Activated naive CD4-positive, alpha-beta T cell treated with anti-CD3 and anti-CD28 coated beads, Interleukin-2, amount 50 U/mL, for 72 hours (primary cell): Measurements from ENCODE around the gene BRD4. TPM values are rescaled to one million over a fixed set of nuclear protein-coding genes. Genes with fewer than 3 reads are reported as not detected.

ENCODE experiments used
- ATAC-seq, 2 donors: fragments of 150-1000 bp; cut with Tn5 transposase; 2 replicates each; pipeline ENCODE4 v1.10.0; 2021; ENCODE audit warnings: mild to moderate bottlenecking in 2 of 2, moderate library complexity in 2 of 2
- DNase-seq, 2 donors: peaks; one replicate each; pipeline ENCODE4 v3.0.0; 2021 to 2022; ENCODE audit warnings: low spot score in 2 of 2
- H3K27ac Mint-ChIP-seq, 2 donors: one replicate each; pipeline ENCODE4 v1.8.0; 2022; ENCODE audit warnings: mild to moderate bottlenecking in 2 of 2, mixed read lengths in 2 of 2
- H3K36me3 Mint-ChIP-seq, 2 donors: one replicate each; pipeline ENCODE4 v1.8.0; 2022; ENCODE audit warnings: mixed read lengths in 2 of 2
- H3K9me3 Mint-ChIP-seq, 2 donors: one replicate each; pipeline ENCODE4 v1.8.0; 2022; ENCODE audit warnings: mixed read lengths in 2 of 2
- total RNA-seq, 2 donors: library from RNA; stranded (reverse); gene quantifications; one replicate each; pipeline ENCODE4 v1.2.3, GENCODE V29; 2022

The BRD4 gene
- total RNA-seq, 2 donors from 2014 or later: 108 to 114 TPM

GRCh38 chr19:15289673-15290072 is 42.7 kb downstream of the BRD4 start:
- Mint-ChIP-seq H3K27ac (peak overlapping the region in 1 of 2 donors; percentile 67), H3K36me3 (no peaks in the 10 kb centered on the region), H3K9me3 (no peaks in the 10 kb centered on the region)
- no peak for ATAC-seq
- DNase-seq: no peak

GRCh38 chr19:15288146-15288963 is 44.0 kb downstream of the BRD4 start:
- Mint-ChIP-seq H3K27ac (peak overlapping the region; percentile 67 to 81), H3K36me3 (no peaks in the 10 kb centered on the region), H3K9me3 (no peaks in the 10 kb centered on the region)
- DNase-seq: no peak
- ATAC-seq: no peak

GRCh38 chr19:15287496-15287895 is 44.8 kb downstream of the BRD4 start:
- DNase-seq (no peak), ATAC-seq (peak; percentile 59)
- Mint-ChIP-seq H3K36me3 (no peaks in the 10 kb centered on the region), H3K27ac (peak overlapping the region; percentile 67), H3K9me3 (no peaks in the 10 kb centered on the region)

- DNase-seq (no peak), ATAC-seq (no peak)
- no peaks in the 10 kb centered on the region for H3K36me3 Mint-ChIP-seq
- peak overlapping the region in 1 of 2 donors; percentile 67 for H3K27ac Mint-ChIP-seq
- no peaks in the 10 kb centered on the region for H3K9me3 Mint-ChIP-seq
Observed at GRCh38 chr19:15286688-15287365, 45.5 kb downstream of the BRD4 start.

GRCh38 chr19:15285896-15286591 is 46.3 kb downstream of the BRD4 start:
- DNase-seq: no peak
- Mint-ChIP-seq H3K36me3 (no peaks in the 10 kb centered on the region), H3K9me3 (no peaks in the 10 kb centered on the region), H3K27ac (no peak overlapping the region)
- ATAC-seq: no peak

GRCh38 chr19:15284896-15285295 is 47.4 kb downstream of the BRD4 start:
- no peak for DNase-seq
- Mint-ChIP-seq H3K9me3 (no peaks in the 10 kb centered on the region), H3K36me3 (no peaks in the 10 kb centered on the region), H3K27ac (peak overlapping the region; percentile 50 to 81)
- no peak for ATAC-seq

- no peak for ATAC-seq
- Mint-ChIP-seq H3K9me3 (no peaks in the 10 kb centered on the region), H3K36me3 (no peaks in the 10 kb centered on the region), H3K27ac (peak overlapping the region; percentile 50 to 81)
- no peak for DNase-seq
Observed at GRCh38 chr19:15284091-15284490, 48.2 kb downstream of the BRD4 start.

GRCh38 chr19:15283141-15283883 is 49.0 kb downstream of the BRD4 start:
- Mint-ChIP-seq H3K36me3 (no peaks in the 10 kb centered on the region), H3K27ac (peak overlapping the region; percentile 50 to 81), H3K9me3 (no peaks in the 10 kb centered on the region)
- ATAC-seq (peak; percentile 73 to 74), DNase-seq (peak in 1 of 2 donors; percentile 65)

GRCh38 chr19:15282311-15282705 is 50.0 kb downstream of the BRD4 start:
- no peaks in the 10 kb centered on the region for H3K9me3 Mint-ChIP-seq
- H3K36me3 Mint-ChIP-seq: no peaks in the 10 kb centered on the region
- ATAC-seq (no peak), DNase-seq (no peak)
- peak overlapping the region; percentile 73 to 82 for H3K27ac Mint-ChIP-seq

GRCh38 chr19:15280915-15281683 is 51.2 kb downstream of the BRD4 start:
- H3K36me3 Mint-ChIP-seq: no peaks in the 10 kb centered on the region
- DNase-seq (no peak), ATAC-seq (no peak)
- peak overlapping the region; percentile 82 to 84 for H3K27ac Mint-ChIP-seq
- H3K9me3 Mint-ChIP-seq: no peaks in the 10 kb centered on the region

- Mint-ChIP-seq H3K27ac (peak overlapping the region in 1 of 2 donors; percentile 88), H3K36me3 (no peaks in the 10 kb centered on the region), H3K9me3 (no peaks in the 10 kb centered on the region)
- DNase-seq (no peak), ATAC-seq (no peak)
Observed at GRCh38 chr19:15280048-15280725, 52.2 kb downstream of the BRD4 start.

GRCh38 chr19:15279326-15279904 is 52.9 kb downstream of the BRD4 start:
- Mint-ChIP-seq H3K36me3 (no peaks in the 10 kb centered on the region), H3K9me3 (no peaks in the 10 kb centered on the region), H3K27ac (peak overlapping the region; percentile 65 to 88)
- ATAC-seq: no peak
- no peak for DNase-seq

GRCh38 chr19:15276620-15277215 is 55.6 kb downstream of the BRD4 start:
- Mint-ChIP-seq H3K9me3 (no peaks in the 10 kb centered on the region), H3K27ac (peak overlapping the region; percentile 78 to 83), H3K36me3 (peaks cover under 1 to 1% of the 10 kb centered on the region in 2 donors)
- no peak for ATAC-seq
- DNase-seq: no peak

GRCh38 chr19:15274477-15274876 is 57.9 kb downstream of the BRD4 start:
- H3K27ac Mint-ChIP-seq: peak overlapping the region in 1 of 2 donors; percentile 82
- no peaks in the 10 kb centered on the region for H3K9me3 Mint-ChIP-seq
- no peak for DNase-seq
- H3K36me3 Mint-ChIP-seq: peaks cover 7 to 9% of the 10 kb centered on the region in 2 donors
- no peak for ATAC-seq

- no peak for DNase-seq
- H3K9me3 Mint-ChIP-seq: no peaks in the 10 kb centered on the region
- ATAC-seq: peak in 1 of 2 donors; percentile 5
- peaks cover 7 to 9% of the 10 kb centered on the region in 2 donors for H3K36me3 Mint-ChIP-seq
- peak overlapping the region; percentile 22 to 56 for H3K27ac Mint-ChIP-seq
Observed at GRCh38 chr19:15269806-15270205, 62.5 kb downstream of the BRD4 start.
